GM23248 (cell line): ENCODE data around the gene STX1B.

ENCODE experiments used
- EZH2 ChIP-seq: fragments of 200-600 bp; sonication (generic); IDR thresholded peaks from 2 replicates; pipeline ENCODE4 v1.6.1; 2018; ENCODE audit warnings: antibody characterized with exemption, mild to moderate bottlenecking; ENCODE audit not compliant: insufficient read depth, poor library complexity, severe bottlenecking
- EZH2phosphoT487 ChIP-seq: fragments of 200-600 bp; sonication (generic); IDR thresholded peaks from 2 replicates; pipeline ENCODE4 v1.6.1; 2018; ENCODE audit warnings: antibody characterized with exemption, moderate library complexity, mild to moderate bottlenecking, low read depth; ENCODE audit not compliant: insufficient read depth

GRCh38 chr16:30963925-30964511 is 46.4 kb downstream of the STX1B start:
- TF ChIP-seq EZH2phosphoT487 (no peak), EZH2 (no peak)
